GM19043 (cell line): ENCODE measurements around the gene MDK.
A peak's percentile ranks its signal among the peaks of the same experiment; 100 is the strongest.
"Not testable (repeated sequence)": the region's sequence is repeated elsewhere in the genome, so short reads cannot be mapped to it uniquely, and the experiment has no call there.

ENCODE experiments used
- ATAC-seq: cut with Tn5 transposase; IDR thresholded peaks from one replicate; pipeline ENCODE4 v1.9.1; 2021; ENCODE audit warnings: low read depth; ENCODE audit not compliant: unreplicated experiment

MDK gene

GRCh38 chr11:46367244-46367915 lies 14.1 kb upstream of the MDK start:
- ATAC-seq: peak; percentile 75

DNA sequence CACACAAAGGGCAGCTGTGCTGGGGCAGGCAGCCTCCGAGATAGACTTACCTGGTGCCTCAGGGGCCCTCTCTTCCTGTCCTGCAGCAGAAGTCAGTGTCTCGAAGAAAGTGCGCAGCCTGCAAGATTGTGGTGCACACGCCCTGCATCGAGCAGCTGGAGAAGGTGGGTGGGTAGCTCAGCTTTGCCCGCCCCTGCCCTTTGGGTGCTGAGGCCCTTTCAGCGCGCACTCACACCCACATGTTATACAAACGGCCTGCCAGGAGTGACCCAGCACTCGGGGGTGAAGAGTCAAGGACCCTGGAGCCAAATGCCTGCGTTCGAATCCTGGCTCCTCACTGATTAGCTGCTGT lies 13.6 kb upstream of the MDK start:
- ATAC-seq: no peak

DNA sequence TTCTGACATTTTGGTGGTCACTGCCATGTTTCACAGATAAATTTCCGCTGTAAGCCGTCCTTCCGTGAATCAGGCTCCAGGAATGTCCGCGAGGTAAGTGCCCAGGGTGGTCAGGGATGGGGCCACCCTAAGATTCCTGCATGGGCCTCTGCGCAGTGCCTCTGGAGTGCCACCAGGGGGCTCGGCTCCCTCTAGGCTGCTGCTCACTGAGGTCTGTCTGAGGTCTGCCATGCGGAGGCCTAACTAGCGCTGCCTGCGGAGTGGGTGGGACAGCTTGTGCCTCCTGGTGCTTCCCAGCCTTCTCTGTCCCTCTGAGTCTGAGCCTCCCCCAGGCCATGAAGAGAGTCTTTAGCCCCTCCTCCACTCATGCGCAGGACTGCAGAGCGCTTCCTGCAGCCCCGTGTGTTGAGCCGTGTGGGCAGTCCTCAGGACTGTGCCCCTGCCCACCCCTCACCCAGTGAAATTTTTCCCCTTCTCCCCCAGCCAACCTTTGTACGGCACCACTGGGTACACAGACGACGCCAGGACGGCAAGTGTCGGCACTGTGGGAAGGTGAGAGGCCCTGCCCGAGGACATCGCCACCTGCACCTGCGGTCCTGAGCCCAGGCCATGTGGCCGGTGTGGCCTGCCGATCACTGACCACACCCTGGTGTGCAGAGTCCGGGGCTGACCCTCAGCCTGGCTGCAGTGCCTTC lies 11.9 kb upstream of the MDK start:
- ATAC-seq: peak; percentile 60

GRCh38 chr11:46370253-46370652 lies 11.2 kb upstream of the MDK start:
- no peak for ATAC-seq

- not testable (repeated sequence) for ATAC-seq
Measured at GRCh38 chr11:46371262-46371661, 10.2 kb upstream of the MDK start.

GRCh38 chr11:46372086-46372485 lies 9.4 kb upstream of the MDK start:
- no peak for ATAC-seq

- not testable (repeated sequence) for ATAC-seq
Measured at GRCh38 chr11:46372501-46372900, 9.0 kb upstream of the MDK start.

GRCh38 chr11:46373787-46374740 lies 7.4 kb upstream of the MDK start:
- no peak for ATAC-seq

GRCh38 chr11:46374815-46375214 lies 6.7 kb upstream of the MDK start:
- no peak for ATAC-seq

DNA sequence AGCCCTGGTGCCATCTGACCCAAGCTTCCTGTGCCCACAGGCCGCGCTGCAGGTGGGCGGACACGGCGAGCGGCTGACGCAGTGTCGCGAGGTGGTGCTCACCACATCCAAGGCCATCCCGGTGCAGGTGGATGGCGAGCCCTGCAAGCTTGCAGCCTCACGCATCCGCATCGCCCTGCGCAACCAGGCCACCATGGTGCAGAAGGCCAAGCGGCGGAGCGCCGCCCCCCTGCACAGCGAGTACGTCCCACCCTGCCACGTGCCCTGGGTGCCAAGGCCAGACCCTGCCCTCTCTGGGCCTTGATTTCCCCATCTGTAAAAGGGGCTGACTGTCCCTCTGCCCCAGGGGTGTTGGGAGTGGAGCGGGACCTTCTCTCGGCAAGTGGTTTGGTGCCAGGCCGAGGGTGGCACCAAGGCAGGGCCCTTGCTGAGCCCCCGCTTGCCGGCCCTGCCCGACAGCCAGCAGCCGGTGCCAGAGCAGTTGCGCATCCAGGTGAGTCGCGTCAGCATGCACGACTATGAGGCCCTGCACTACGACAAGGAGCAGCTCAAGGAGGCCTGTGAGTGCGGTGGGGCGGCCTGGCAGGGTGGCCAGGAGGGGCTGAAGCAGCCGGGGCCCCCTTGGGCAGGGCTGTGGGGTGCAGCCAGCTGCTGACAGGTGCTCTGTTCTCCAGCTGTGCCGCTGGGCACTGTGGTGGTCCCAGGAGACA lies 5.9 kb upstream of the MDK start:
- ATAC-seq: no peak

- ATAC-seq: no peak
Measured at GRCh38 chr11:46376258-46377050, 5.0 kb upstream of the MDK start.

GRCh38 chr11:46377290-46377689 lies 4.2 kb upstream of the MDK start:
- no peak for ATAC-seq

GRCh38 chr11:46377831-46378230 lies 3.6 kb upstream of the MDK start:
- no peak for ATAC-seq

DNA sequence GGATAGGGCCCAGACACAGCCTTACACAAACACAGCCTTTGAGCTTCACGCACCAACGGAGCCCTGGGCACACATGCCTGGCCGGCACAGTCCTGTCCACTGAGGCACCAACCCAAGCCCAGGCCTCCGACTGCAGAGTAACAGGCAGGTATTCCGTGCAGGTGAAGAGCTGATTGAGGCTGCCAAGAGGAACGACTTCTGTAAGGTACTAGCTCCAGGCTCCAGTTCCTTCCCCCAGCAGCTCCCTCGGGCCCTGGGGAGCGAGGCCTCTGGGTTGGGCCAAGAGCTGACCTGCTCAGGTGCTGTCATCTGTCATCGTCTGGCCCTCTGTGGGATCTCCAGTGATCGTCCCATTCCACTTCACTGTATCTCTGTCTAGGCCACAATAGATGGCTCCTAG lies 3.2 kb upstream of the MDK start:
- ATAC-seq: no peak

GRCh38 chr11:46378811-46379481 lies 2.5 kb upstream of the MDK start:
- ATAC-seq: no peak

DNA sequence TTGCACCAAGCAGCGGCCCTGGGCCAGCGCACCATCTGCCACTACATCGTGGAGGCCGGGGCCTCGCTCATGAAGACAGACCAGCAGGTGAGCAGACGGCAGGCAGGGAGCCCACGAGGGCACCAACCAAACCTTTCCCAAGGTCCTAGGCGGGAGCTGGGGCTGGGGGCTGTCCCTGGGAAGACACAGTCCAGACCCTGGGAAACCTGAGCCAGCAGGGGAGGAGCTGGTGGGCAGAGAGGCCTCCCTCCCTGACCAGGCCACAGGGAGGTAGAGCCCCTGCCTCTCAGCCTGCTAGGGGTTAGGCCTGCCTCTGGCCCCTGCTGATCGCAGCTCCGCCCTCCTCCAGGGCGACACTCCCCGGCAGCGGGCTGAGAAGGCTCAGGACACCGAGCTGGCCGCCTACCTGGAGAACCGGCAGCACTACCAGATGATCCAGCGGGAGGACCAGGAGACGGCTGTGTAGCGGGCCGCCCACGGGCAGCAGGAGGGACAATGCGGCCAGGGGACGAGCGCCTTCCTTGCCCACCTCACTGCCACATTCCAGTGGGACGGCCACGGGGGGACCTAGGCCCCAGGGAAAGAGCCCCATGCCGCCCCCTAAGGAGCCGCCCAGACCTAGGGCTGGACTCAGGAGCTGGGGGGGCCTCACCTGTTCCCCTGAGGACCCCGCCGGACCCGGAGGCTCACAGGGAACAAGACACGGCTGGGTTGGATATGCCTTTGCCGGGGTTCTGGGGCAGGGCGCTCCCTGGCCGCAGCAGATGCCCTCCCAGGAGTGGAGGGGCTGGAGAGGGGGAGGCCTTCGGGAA lies 1.8 kb upstream of the MDK start:
- not testable (repeated sequence) for ATAC-seq

DNA sequence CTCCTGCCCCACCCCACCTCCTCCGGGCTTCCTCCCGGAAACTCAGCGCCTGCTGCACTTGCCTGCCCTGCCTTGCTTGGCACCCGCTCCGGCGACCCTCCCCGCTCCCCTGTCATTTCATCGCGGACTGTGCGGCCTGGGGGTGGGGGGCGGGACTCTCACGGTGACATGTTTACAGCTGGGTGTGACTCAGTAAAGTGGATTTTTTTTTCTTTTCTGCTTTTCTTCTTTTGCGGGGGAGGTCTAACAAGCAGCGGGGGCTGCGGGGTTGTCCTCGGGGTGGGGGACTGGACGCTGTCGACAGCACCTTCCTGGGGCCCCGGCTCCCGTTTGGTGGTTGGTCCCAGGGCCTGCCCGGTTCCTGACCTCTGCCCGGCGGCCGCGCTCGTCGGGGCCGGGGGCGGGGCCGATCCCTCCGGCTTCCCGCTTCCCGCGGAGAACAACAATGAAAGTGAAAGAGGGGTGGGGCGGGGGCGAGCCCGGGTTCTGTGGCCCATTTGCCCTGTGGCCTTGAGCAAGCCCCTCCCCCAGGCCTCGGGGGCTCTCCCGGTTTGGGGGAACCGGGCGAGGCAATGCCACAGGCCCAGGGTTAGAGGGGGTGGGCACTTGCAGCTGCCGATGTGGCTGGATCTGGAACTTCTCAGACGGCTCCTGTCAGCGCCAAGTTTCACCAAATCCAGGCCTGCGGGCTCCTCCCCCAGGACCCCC lies 975 bp upstream of the MDK start:
- no peak for ATAC-seq
